Coronary artery (tissue), 2 donors: Measurements from ENCODE around the gene POLH.
"Not testable (repeated sequence)": the region's sequence is repeated elsewhere in the genome, so short reads cannot be mapped to it uniquely, and the experiment has no call there.

Experiments
- DNase-seq: peaks from one replicate; pipeline ENCODE4 v3.0.0-alpha.2; 2017; ENCODE audit warnings: low spot score
- H3K27ac ChIP-seq, 2 donors: fragments of 200-600 bp; sonication (generic); one replicate each; pipeline ENCODE4 v1.5.1; 2016 to 2019
- H3K4me3 ChIP-seq: fragments of 200-600 bp; sonication (generic); 2 replicates; pipeline ENCODE4 v1.5.1; 2016; ENCODE audit warnings: mild to moderate bottlenecking, moderate library complexity
- TF ChIP-seq, protein P1 (sequence below): fragments of 200-600 bp; sonication (generic); IDR thresholded peaks from one replicate; pipeline ENCODE4 v1.5.1; 2019; ENCODE audit warnings: antibody characterized with exemption

POLH gene

DNA sequence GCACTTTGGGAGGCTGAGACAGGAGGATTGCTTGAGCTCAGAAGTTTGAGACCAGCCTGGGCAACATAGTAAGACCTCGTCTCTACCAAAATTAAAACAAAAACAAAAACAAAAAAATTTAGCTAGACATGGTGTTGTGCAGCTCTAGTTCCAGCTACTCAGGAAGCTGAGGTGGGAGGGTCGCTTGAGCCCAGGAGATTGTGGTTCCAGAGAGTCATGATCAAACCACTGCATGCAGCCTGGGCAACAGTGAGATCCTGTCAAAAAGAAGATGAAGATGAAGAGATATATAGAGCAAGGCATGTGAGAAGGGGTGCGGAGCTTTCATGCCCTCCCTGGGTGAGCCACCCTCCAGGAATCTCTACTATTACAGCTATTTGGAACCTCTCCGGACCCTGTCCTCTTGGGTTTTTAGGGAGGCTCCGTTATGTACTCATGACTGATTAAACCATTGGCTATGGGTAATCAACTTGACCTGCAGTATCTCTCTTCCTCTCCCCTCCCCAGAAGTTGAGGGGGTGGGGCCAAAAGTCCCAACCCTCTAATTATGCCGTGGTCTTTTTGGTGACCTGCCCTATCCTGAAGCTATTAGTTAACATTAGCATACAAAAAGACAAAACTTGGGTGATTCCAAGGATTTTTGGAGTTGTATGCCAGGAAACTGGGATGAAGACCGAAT lies 9.0 kb downstream of the POLH start:
- Histone ChIP-seq H3K27ac (no peak overlapping the region), H3K4me3 (no peak overlapping the region)
- DNase-seq = no peak
- TF ChIP-seq, protein P1, sequence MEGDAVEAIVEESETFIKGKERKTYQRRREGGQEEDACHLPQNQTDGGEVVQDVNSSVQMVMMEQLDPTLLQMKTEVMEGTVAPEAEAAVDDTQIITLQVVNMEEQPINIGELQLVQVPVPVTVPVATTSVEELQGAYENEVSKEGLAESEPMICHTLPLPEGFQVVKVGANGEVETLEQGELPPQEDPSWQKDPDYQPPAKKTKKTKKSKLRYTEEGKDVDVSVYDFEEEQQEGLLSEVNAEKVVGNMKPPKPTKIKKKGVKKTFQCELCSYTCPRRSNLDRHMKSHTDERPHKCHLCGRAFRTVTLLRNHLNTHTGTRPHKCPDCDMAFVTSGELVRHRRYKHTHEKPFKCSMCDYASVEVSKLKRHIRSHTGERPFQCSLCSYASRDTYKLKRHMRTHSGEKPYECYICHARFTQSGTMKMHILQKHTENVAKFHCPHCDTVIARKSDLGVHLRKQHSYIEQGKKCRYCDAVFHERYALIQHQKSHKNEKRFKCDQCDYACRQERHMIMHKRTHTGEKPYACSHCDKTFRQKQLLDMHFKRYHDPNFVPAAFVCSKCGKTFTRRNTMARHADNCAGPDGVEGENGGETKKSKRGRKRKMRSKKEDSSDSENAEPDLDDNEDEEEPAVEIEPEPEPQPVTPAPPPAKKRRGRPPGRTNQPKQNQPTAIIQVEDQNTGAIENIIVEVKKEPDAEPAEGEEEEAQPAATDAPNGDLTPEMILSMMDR = no peak

DNA sequence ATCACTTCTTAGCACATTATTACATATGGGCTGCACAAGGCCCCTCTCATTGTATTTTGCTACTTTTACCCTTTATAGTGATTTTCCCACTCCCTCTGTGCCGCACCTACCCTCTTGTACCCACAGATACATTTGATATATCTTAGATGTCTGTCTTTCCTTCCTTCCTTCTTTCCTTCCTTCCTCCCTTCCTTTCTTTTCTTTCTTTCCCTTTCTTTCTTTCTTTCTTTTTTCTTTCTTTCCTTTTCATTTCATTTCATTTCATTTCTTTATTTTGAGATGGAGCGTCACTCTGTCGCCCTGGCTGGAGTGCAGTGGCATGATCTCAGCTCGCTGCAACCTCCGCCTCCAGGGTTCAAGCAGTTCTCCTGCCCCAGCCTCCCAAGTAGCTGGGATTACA lies 12.2 kb downstream of the POLH start:
- TF ChIP-seq, protein P1 = no peak
- no peak overlapping the region for H3K27ac ChIP-seq
- no peak overlapping the region for H3K4me3 ChIP-seq
- DNase-seq = no peak

DNA sequence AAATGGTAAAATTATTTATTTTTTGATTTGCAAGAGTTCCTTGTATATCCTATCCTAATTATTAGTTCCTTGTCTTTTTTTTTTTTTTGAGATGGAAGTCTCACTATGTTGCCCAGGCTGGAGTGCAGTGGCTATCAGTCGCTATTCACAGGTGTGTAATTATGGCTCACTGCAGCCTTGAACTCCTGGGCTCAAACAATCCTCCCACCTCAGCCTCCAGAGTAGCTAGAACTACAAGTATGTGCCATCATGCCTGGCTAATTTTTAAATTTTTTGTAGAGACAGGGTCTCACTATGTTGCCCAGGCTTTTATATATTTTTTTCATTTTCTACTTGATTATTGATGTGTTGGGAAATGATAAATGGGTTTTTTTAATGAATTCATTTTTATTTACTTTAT lies 13.6 kb downstream of the POLH start:
- not testable (repeated sequence) for H3K4me3 ChIP-seq, H3K27ac ChIP-seq, DNase-seq

DNA sequence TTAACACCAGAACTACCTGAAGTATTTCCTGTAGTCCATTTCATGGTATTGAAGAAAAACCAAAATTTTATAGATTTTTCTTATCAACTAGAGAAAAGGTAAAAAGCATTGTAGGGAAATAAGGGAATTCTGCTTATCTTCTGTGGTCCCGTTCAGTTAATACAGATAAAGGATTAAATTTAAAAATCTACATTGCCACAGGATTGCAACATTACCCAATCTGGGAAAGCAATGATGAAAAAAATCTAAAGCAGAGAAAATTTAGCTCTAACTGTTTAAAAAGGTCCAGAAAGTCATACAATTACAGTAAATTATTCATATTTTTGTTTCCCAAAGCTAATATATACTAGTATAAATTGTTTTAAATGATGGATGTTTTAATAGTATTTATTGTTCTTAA lies 18.0 kb downstream of the POLH start:
- no peak overlapping the region for H3K27ac ChIP-seq
- no peak overlapping the region for H3K4me3 ChIP-seq
- DNase-seq = no peak
- TF ChIP-seq, protein P1 = no peak

DNA sequence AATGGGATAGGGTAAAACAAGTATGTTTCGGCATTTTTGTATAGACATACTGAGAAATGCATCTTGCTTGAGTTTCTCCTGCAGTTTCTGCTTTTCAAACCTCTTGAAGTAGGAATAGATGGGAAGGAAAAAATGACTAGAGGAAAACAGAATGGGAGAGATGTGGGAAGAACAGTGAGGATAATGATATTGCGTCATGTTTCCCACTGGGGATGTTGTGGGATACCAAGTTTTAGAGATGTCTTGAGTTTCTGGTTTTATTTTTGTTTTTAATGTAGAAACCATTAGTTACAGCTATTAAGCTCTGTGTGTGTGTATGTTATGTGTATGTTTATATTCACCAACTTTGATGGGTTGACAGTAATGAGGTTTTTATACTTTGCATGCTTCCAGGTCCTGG lies 24.6 kb downstream of the POLH start:
- Histone ChIP-seq H3K4me3 (no peak overlapping the region), H3K27ac (no peak overlapping the region)
- no peak for DNase-seq
- TF ChIP-seq, protein P1 = no peak

DNA sequence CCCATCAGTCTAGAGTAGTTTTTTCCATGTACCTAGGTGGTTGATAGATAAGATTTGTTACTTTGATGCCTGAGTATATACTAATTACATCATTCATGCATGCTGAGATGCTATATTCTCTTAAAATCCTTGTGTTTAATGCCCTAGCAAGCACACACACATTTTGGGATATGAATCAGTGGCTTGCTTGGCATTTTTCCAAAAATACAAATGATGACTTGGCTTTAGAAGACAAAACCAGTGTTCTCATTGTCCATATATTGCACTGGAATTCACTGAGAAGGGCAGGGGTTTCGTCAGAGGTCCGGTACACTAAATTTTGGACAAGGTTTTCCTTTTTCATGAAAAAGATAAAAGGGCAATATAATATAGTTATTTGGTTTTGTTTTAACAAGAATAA lies 28.2 kb downstream of the POLH start:
- Histone ChIP-seq H3K27ac (no peak overlapping the region), H3K4me3 (no peak overlapping the region)
- TF ChIP-seq, protein P1 = no peak
- DNase-seq = no peak

DNA sequence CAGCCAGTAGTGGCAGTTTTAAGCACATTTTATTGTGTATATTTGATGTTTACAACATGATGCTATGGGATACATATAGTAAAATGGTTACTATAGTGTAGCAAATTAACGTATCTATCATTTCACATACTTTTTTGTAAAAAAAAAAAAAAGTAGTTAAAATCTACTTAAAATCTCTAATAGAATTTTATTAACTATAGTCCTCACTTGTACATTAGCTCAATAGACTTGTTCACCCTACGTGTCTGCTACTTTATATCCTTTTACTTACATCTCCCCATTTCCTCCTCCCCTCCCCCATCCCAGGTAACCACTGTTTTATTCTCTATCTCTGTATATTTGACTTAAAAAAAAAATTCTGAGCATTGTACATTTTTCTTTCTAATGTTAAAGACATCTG lies 30.0 kb downstream of the POLH start:
- TF ChIP-seq, protein P1 = no peak
- Histone ChIP-seq H3K4me3 (no peak overlapping the region), H3K27ac (no peak overlapping the region)
- no peak for DNase-seq
